ENCODE data around the gene ANKEF1. TPM values are rescaled to one million over a fixed set of nuclear protein-coding genes. Genes with fewer than 3 reads are reported as not detected.

ANKEF1 gene
- total and polyA plus RNA-seq, 8 donors = 1.7 to 10.0 (median 6.6) TPM

GRCh38 chr20:10078403-10078802 lies 43.6 kb downstream of the ANKEF1 start:
- intact Hi-C loops (cut with DNase I) = no loop called here
- peak in 3 of 6 donors; percentile 44 to 61 (median 60) for DNase-seq
- Histone ChIP-seq H3K4me3 (no peak overlapping the region), H3K36me3 (no peaks in the 10 kb centered on the region), H3K9me3 (no peaks in the 10 kb centered on the region), H3K4me1 (peaks cover 20 to 46% (median 26%) of the 10 kb centered on the region in 3 donors), H3K27ac (peak overlapping the region; percentile 6 to 68 (median 58)), H3K27me3 (no peaks in the 10 kb centered on the region)
- whole genome bisulfite sequencing, 2 donors = 43 to 59% methylated on average over 3 of the region's 3 CpGs
- peak; percentile 66 to 83 (median 76) for ATAC-seq
- FAIRE-seq = no peak
- no peak for TF ChIP-seq CTCF (IDR thresholded peaks at IDR 0.05)

- DNase-seq (no peak), ATAC-seq (peak in 3 of 4 donors; percentile 6 to 41 (median 13)), FAIRE-seq (no peak)
- TF ChIP-seq CTCF (IDR thresholded peaks at IDR 0.05) = no peak
- Histone ChIP-seq H3K27ac (peak overlapping the region in 2 of 4 donors; percentile 51 to 67), H3K27me3 (no peaks in the 10 kb centered on the region), H3K9me3 (no peaks in the 10 kb centered on the region), H3K36me3 (no peaks in the 10 kb centered on the region), H3K4me3 (no peak overlapping the region), H3K4me1 (peaks cover 20 to 46% (median 26%) of the 10 kb centered on the region in 3 donors)
- intact Hi-C loops (cut with DNase I) = no loop called here
Measured at GRCh38 chr20:10079964-10080363, 45.2 kb downstream of the ANKEF1 start.

- intact Hi-C loops (cut with DNase I) = no loop called here
- FAIRE-seq = no peak
Measured at GRCh38 chr20:10080574-10080973, 45.8 kb downstream of the ANKEF1 start.

GRCh38 chr20:10089871-10090587 lies 55.2 kb downstream of the ANKEF1 start:
- no peak for FAIRE-seq
- H3K4me1 ChIP-seq = peaks cover 0 to 11% (median 6%) of the 10 kb centered on the region in 3 donors
- H3K9me3 ChIP-seq = no peaks in the 10 kb centered on the region
- DNase-seq = no peak
- no peak overlapping the region for H3K4me3 ChIP-seq
- intact Hi-C loops (cut with DNase I) = loop anchor here in 2 of 3 donors (5.0 to 10.0 kb wide), 3 partner anchors 113 to 475 kb away; no protein-coding TSS in a partner anchor
- no peaks in the 10 kb centered on the region for H3K36me3 ChIP-seq
- peak in 2 of 4 donors; percentile 50 to 65 for ATAC-seq
- peak overlapping the region in 2 of 4 donors; percentile 23 to 36 for H3K27ac ChIP-seq
- WGBS, 2 donors = 65 to 72% methylated on average over 4 of the region's 4 CpGs
- no peak for TF ChIP-seq CTCF (IDR thresholded peaks at IDR 0.05)
- no peaks in the 10 kb centered on the region for H3K27me3 ChIP-seq

More at GRCh38 chr20:10080574-10080973, 45.8 kb downstream of the ANKEF1 start:
- Histone ChIP-seq H3K9me3 (no peaks in the 10 kb centered on the region), H3K4me3 (no peak overlapping the region), H3K36me3 (no peaks in the 10 kb centered on the region), H3K4me1 (peaks cover 20 to 40% (median 26%) of the 10 kb centered on the region in 3 donors), H3K27me3 (no peaks in the 10 kb centered on the region), H3K27ac (no peak overlapping the region)
- no peak for DNase-seq
- no peak for ATAC-seq
- no peak for TF ChIP-seq CTCF (IDR thresholded peaks at IDR 0.05)

Data from pancreas (tissue), 10 donors.